Neuronal stem cell (in vitro differentiated cells): ENCODE data around the gene ENOX1.

Experiments used
- DNase-seq: peaks from one replicate; pipeline ENCODE4 v3.0.0-alpha.2; 2013; ENCODE audit warnings: low spot score
- H2AFZ ChIP-seq: one replicate; pipeline ENCODE4 v1.6.1; 2013; ENCODE audit warnings: mild to moderate bottlenecking, low read length, inconsistent platforms
- H2AK5ac ChIP-seq: 2 replicates; pipeline ENCODE4 v1.6.1; 2013; ENCODE audit warnings: low read depth, mild to moderate bottlenecking, inconsistent platforms, low read length, moderate library complexity, mixed read lengths
- H2BK120ac ChIP-seq: 2 replicates; pipeline ENCODE4 v1.6.1; 2013; ENCODE audit warnings: low read depth, mild to moderate bottlenecking, inconsistent platforms, low read length, moderate library complexity, mixed read lengths
- H2BK12ac ChIP-seq: one replicate; pipeline ENCODE4 v1.6.1; 2013; ENCODE audit warnings: low read length, inconsistent platforms
- H2BK15ac ChIP-seq: 2 replicates; pipeline ENCODE4 v1.6.1; 2013; ENCODE audit warnings: mild to moderate bottlenecking, low read length, inconsistent platforms, mixed read lengths
- H2BK5ac ChIP-seq: one replicate; pipeline ENCODE4 v1.6.1; 2013; ENCODE audit warnings: inconsistent platforms, mild to moderate bottlenecking, low read length, moderate library complexity
- H3K14ac ChIP-seq: one replicate; pipeline ENCODE4 v1.6.1; 2013; ENCODE audit warnings: low read length, inconsistent platforms
- H3K18ac ChIP-seq: 2 replicates; pipeline ENCODE4 v1.6.1; 2013; ENCODE audit warnings: low read length, inconsistent platforms
- H3K23ac ChIP-seq: 2 replicates; pipeline ENCODE4 v1.6.1; 2013; ENCODE audit warnings: low read depth, mild to moderate bottlenecking, mixed read lengths, low read length, inconsistent platforms; ENCODE audit not compliant: poor library complexity
- H3K27ac ChIP-seq: replicated peaks from 3 replicates; pipeline ENCODE4 v1.5.1; 2013; ENCODE audit warnings: low read length, inconsistent platforms
- H3K27me3 ChIP-seq, 3 experiments: 2 replicates each; pipeline ENCODE4 v1.6.1; 2013; ENCODE audit warnings: low read length in 3 of 3, mild to moderate bottlenecking in 2 of 3, inconsistent platforms in 1 of 3, low read depth in 1 of 3, mixed read lengths in 1 of 3, moderate library complexity in 1 of 3; ENCODE audit not compliant: control insufficient read depth in 3 of 3, insufficient read depth in 3 of 3
- H3K36me3 ChIP-seq, 2 donors: replicated peaks in 1 of 2; 2 replicates each; pipeline ENCODE4 v1.6.1; 2013; ENCODE audit warnings: low read length in 2 of 2; ENCODE audit not compliant: control insufficient read depth in 2 of 2, insufficient read depth in 2 of 2
- H3K4ac ChIP-seq: 2 replicates; pipeline ENCODE4 v1.6.1; 2013; ENCODE audit warnings: inconsistent platforms, mild to moderate bottlenecking, low read length, moderate library complexity
- H3K4me1 ChIP-seq, 2 donors: 1 replicate in 1 of 2; 2 replicates in 1 of 2; pipeline ENCODE4 v1.6.1; 2013; ENCODE audit warnings: low read length in 2 of 2, low read depth in 1 of 2; ENCODE audit not compliant: control insufficient read depth in 2 of 2, insufficient read depth in 1 of 2
- H3K4me2 ChIP-seq: one replicate; pipeline ENCODE4 v1.6.1; 2013; ENCODE audit warnings: mild to moderate bottlenecking, low read length, inconsistent platforms; ENCODE audit not compliant: insufficient read depth, poor library complexity, severe bottlenecking
- H3K4me3 ChIP-seq, 2 donors: 2 replicates each; pipeline ENCODE4 v1.5.1; 2013; ENCODE audit warnings: low read length in 2 of 2, mild to moderate bottlenecking in 2 of 2, inconsistent platforms in 1 of 2, moderate library complexity in 1 of 2
- H3K79me1 ChIP-seq: one replicate; pipeline ENCODE4 v1.6.1; 2013; ENCODE audit warnings: low read depth, mild to moderate bottlenecking, inconsistent platforms, low read length, moderate library complexity
- H3K9ac ChIP-seq: one replicate; pipeline ENCODE4 v1.6.1; 2013; ENCODE audit warnings: mild to moderate bottlenecking, low read depth, low read length, inconsistent platforms; ENCODE audit not compliant: poor library complexity
- H3K9me3 ChIP-seq, 2 donors: replicated peaks in 1 of 2; 2 replicates each; pipeline versions ENCODE3 to v1.6.1; 2013; ENCODE audit warnings: low read length in 2 of 2, mild to moderate bottlenecking in 2 of 2, inconsistent platforms in 1 of 2, low read depth in 1 of 2, mixed read lengths in 1 of 2, moderate library complexity in 1 of 2; ENCODE audit not compliant: control insufficient read depth in 2 of 2, insufficient read depth in 1 of 2
- H4K8ac ChIP-seq: one replicate; pipeline ENCODE4 v1.6.1; 2013; ENCODE audit warnings: low read depth, mild to moderate bottlenecking, inconsistent platforms, low read length, moderate library complexity
- H4K91ac ChIP-seq: one replicate; pipeline ENCODE4 v1.6.1; 2013; ENCODE audit warnings: low read length, low read depth, mild to moderate bottlenecking, inconsistent platforms; ENCODE audit not compliant: poor library complexity
- WGBS, 2 donors: extraction: QIAGEN DNeasy Blood & Tissue Kit; methylation state at CpG; one replicate each; pipeline ENCODE4 v1.1.7; 2013; ENCODE audit warnings: missing lambda C conversion rate in 2 of 2, mixed read lengths in 1 of 2; ENCODE audit not compliant: insufficient read length in 2 of 2, insufficient replicate concordance in 1 of 2; ENCODE audit errors: extremely low coverage in 2 of 2; 5-methylcytosine and 5-hydroxymethylcytosine counted together

Gene ENOX1

GRCh38 chr13:43389983-43390382 lies 396.8 kb downstream of the ENOX1 start:
- Histone ChIP-seq H3K4me1 (no peaks in the 10 kb centered on the region), H4K8ac (no peak overlapping the region), H3K14ac (no peak overlapping the region), H3K18ac (no peak overlapping the region), H3K36me3 (no peaks in the 10 kb centered on the region), H3K27ac (no peak overlapping the region), H2BK5ac (no peak overlapping the region), H2AK5ac (no peak overlapping the region), H2BK15ac (no peak overlapping the region), H3K79me1 (no peaks in the 10 kb centered on the region), H3K4me3 (no peak overlapping the region), H3K23ac (no peak overlapping the region), H3K4ac (no peak overlapping the region), H2BK12ac (no peak overlapping the region), H2BK120ac (no peak overlapping the region), H3K9me3 (no peaks in the 10 kb centered on the region), H4K91ac (no peak overlapping the region), H3K9ac (no peak overlapping the region), H3K4me2 (no peak overlapping the region), H2AFZ (no peak overlapping the region), H3K27me3 (no peaks in the 10 kb centered on the region)
- DNase-seq: no peak
- no CpG with 5 or more reads among the region's 4 CpGs for WGBS, 2 donors

GRCh38 chr13:43389573-43389972 lies 397.2 kb downstream of the ENOX1 start:
- no peaks in the 10 kb centered on the region for H3K27me3 ChIP-seq
- no peak overlapping the region for H3K4ac ChIP-seq
- no peak overlapping the region for H2BK5ac ChIP-seq
- H3K23ac ChIP-seq: no peak overlapping the region
- H3K9ac ChIP-seq: no peak overlapping the region
- no CpG with 5 or more reads among the region's 1 CpG for WGBS, 2 donors
- H2BK12ac ChIP-seq: no peak overlapping the region
- H3K14ac ChIP-seq: no peak overlapping the region
- H3K27ac ChIP-seq: no peak overlapping the region
- H4K91ac ChIP-seq: no peak overlapping the region
- no peaks in the 10 kb centered on the region for H3K9me3 ChIP-seq
- no peak overlapping the region for H3K4me3 ChIP-seq
- H3K36me3 ChIP-seq: no peaks in the 10 kb centered on the region
- H3K4me2 ChIP-seq: no peak overlapping the region
- H4K8ac ChIP-seq: no peak overlapping the region
- H2AK5ac ChIP-seq: no peak overlapping the region
- no peaks in the 10 kb centered on the region for H3K79me1 ChIP-seq
- H2AFZ ChIP-seq: no peak overlapping the region
- no peak overlapping the region for H2BK120ac ChIP-seq
- no peak overlapping the region for H3K18ac ChIP-seq
- H2BK15ac ChIP-seq: no peak overlapping the region
- DNase-seq: no peak
- H3K4me1 ChIP-seq: no peaks in the 10 kb centered on the region

- Histone ChIP-seq H3K27ac (no peak overlapping the region), H3K79me1 (no peaks in the 10 kb centered on the region), H4K91ac (no peak overlapping the region), H3K9ac (no peak overlapping the region), H2BK5ac (no peak overlapping the region), H3K4me3 (no peak overlapping the region), H4K8ac (no peak overlapping the region), H2BK12ac (no peak overlapping the region), H3K4me1 (peaks cover 2 to 4% of the 10 kb centered on the region in 2 donors), H3K36me3 (no peaks in the 10 kb centered on the region), H3K9me3 (no peaks in the 10 kb centered on the region), H2AFZ (no peak overlapping the region), H3K4ac (no peak overlapping the region), H3K27me3 (no peaks in the 10 kb centered on the region), H3K14ac (no peak overlapping the region), H2AK5ac (no peak overlapping the region), H2BK120ac (no peak overlapping the region), H3K23ac (no peak overlapping the region), H2BK15ac (no peak overlapping the region), H3K18ac (no peak overlapping the region), H3K4me2 (no peak overlapping the region)
- DNase-seq: no peak
- no CpG with 5 or more reads among the region's 2 CpGs for WGBS, 2 donors
These were observed 398.3 kb downstream of the ENOX1 start for GRCh38 chr13:43388282-43389034.

- Histone ChIP-seq H4K8ac (no peak overlapping the region), H3K9me3 (no peaks in the 10 kb centered on the region), H4K91ac (no peak overlapping the region), H3K9ac (no peak overlapping the region), H3K27me3 (no peaks in the 10 kb centered on the region), H3K23ac (no peak overlapping the region), H3K4me2 (no peak overlapping the region), H3K36me3 (no peaks in the 10 kb centered on the region), H2AFZ (no peak overlapping the region), H2BK120ac (no peak overlapping the region), H3K27ac (no peak overlapping the region), H3K14ac (no peak overlapping the region), H3K4ac (no peak overlapping the region), H2AK5ac (no peak overlapping the region), H2BK15ac (no peak overlapping the region), H3K79me1 (no peaks in the 10 kb centered on the region), H2BK12ac (no peak overlapping the region), H2BK5ac (no peak overlapping the region), H3K18ac (no peak overlapping the region), H3K4me3 (no peak overlapping the region), H3K4me1 (peaks cover 2 to 4% of the 10 kb centered on the region in 2 donors)
- no CpG with 5 or more reads among the region's 2 CpGs for WGBS, 2 donors
- DNase-seq: no peak
These were observed 398.9 kb downstream of the ENOX1 start for GRCh38 chr13:43387880-43388279.
